GM18520 (cell line): ENCODE results near the gene PCGF6.
"Not testable (repeated sequence)": the region's sequence is repeated elsewhere in the genome, so short reads cannot be mapped to it uniquely, and the experiment has no call there.

Experiments
- ATAC-seq: cut with Tn5 transposase; IDR thresholded peaks from one replicate; pipeline ENCODE4 v1.9.1; 2021; ENCODE audit not compliant: unreplicated experiment

Gene PCGF6

DNA sequence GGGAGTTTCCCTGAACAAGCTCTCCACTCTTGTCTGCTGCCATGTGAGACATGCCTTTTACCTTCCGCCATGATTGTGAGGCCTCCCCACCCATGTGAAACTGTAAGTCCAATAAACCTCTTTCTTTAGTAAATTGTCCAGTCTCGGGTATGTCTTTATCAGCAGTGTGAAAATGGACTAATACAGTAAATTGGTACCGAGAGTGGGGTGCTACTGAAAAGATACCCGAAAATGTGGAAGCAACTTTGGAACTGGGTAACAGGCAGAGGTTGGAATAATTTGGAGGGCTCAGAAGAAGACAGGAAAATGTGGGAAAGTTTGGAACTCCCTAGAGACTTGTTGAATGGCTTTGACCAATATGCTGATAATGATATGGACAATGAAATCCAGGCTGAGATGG, 92.0 kb downstream of the PCGF6 start:
- not testable (repeated sequence) for ATAC-seq

DNA sequence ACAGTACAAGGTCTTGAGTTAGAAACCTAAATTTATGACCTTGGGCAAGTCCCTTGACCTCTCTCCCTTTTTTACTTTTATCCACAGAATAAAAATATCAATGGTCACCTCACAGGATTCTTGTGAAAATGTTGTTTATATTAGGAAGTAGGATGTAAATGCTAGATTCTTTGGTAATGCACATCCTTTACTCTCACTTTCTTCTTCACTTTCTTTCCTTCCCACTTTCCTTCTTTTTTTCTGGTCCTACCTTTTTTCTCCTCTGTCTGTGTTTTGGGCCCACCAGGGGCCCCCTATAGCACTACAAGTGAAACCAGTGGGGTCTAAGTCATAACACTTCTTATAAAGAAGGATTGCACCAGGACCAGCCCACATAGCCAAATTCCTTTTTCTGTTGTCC, 93.1 kb downstream of the PCGF6 start:
- no peak for ATAC-seq

DNA sequence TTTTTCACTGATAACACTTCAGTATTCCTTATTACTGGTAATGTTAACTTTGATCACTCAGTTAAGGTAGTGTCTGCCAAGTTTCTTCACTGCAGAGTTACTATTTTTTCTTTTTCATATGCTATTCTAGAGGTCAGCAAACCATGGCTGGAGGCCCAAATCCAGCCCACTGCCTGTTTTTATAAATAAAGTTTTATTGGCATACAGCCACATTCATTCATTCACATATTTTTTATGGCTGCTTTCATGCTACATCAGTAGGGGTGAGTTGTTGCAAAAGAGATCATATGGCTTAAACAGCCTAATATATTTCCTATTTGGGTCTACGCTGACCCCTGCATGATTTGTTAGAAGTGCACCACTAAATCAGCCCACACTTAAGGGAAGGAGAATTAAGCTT, 94.3 kb downstream of the PCGF6 start:
- no peak for ATAC-seq

DNA sequence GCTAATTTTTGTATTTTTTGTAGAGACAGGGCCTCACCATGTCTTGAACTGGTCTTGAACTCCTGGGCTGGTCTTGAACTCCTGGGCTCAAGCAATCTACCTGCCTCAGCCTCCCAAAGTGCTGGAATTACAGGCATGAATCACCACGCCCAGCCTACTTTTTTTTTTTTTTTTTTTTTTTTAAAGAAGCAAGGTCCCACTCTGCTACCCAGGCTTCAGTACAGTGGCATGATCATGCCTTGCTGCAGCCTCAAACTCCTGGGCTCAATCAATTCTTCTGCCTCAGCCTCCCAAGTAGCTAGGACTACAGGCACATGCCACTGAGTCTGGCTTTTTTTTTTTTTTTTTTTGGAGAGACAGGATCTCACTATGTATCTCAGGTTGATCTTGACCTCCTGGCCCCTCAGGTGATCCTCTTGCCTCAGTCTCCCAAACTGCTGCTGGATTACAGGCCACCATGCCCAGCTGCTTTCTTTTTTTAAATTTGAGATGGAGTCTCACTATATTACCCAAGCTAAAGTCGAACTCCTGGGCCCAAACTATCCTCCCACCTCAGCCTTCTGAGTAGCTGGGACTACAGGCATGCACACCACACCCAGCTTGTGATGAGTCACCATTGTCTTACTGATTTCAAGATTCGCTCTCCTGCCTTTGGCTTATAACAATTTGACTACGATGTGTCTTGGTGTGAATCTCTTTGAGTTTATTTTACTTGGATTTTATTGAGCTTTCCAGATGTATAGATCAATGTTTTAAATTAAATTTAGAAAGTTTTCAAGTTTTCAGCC, 96.2 kb downstream of the PCGF6 start:
- no peak for ATAC-seq

DNA sequence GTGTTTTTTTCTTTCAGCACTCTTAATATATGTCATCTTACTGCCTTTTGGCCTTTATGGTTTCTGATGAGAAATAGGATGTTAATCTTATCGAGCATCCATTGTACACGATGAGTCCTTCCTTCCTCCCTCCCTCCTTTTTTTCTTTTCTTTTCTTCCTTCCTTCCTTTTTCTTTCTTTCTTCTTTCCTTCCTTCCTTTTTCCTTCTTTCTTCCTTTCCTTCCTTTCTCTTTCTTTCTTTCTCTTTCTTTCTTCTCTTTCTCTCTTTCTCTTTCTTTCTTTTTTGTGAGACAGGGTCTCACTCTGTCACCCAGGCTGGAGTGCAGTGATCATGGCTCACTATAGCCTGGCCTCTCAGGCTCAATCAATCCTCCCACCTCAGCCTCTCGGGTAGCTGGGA, 96.8 kb downstream of the PCGF6 start:
- ATAC-seq, result no peak
